Stimulated activated CD8-positive, alpha-beta memory T cell treated with anti-CD3 and anti-CD28 coated beads, Interleukin-4, amount 100 ng/mL, for 24 hours (primary cell): Measurements from ENCODE around the gene CCDC136.

Experiments used
- DNase-seq: peaks from one replicate; pipeline ENCODE4 v3.0.0-alpha.2; 2020; ENCODE audit warnings: low read depth

CCDC136 gene

DNA sequence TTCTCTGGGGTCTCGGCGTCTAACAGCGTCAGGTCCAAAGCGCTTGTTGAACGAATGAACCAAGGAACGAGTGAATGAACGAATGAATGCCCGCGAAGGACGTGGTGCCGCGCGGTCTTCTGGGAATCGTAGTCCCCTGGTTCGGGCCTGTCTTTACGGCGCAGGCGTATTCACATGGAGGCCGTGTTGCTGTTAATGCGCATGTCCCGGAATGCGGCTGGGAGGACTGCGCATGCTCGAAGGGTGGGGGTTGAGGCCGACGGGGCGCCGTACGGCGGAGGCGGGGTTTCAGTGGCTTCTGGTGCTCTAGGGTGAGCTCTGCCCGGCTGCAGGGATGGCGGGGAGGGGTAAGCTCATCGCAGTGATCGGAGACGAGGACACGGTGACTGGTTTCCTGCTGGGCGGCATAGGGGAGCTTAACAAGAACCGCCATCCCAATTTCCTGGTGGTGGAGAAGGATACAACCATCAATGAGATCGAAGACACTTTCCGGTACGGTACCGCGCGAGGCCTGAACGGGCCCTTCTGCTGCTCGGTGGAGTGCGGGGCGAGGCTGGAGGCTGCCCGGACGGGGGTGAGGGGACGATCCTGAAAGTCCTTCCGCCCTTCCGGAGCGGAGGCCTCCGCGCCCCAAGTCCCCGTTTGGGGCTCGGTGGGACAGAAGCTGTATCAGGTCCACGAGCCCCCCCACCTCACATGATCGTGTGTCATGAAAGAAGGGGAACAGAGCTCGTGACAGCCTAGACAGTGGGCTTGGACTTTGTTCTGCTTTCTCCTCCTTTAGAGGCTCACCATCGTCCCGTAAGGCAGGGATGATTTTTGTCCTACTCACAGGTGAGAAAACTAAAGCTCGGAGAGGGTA, 71.0 kb downstream of the CCDC136 start, which contains the start of gene ATP6V1F:
Gene ATP6V1F (plus strand): TSS at position 286 of the 862 bp plus-strand sequence. CDS start 49 bp downstream, at position 335.
- DNase-seq, result peak; percentile 98

DNA sequence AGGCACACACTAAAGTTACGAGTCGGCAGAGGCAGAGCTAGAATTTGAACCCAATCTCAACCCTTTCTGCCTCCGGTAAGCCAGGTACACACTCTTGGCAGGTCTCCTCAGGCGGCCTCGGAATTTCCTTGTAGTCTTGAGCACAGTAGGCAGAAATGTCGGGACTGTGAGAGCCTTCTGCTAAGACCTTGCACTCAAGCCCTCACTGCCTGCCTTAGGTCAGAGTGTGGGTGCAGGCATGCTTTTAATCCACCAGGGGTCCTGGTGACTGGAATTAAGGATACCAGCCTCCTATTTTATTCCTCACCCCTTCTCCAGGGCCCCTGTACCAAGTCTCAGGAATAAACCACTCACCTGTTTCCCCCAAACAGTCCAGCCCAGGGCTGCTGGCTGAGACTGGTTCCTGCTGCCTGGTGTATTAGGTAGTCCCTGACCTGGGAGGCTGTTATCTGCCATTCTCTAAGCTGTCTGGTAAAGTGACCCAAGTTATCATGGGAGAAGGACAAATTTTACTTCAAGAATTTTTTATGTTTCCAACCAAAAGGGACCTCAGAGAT, 71.7 kb downstream of the CCDC136 start:
- DNase-seq, result peak; percentile 16

DNA sequence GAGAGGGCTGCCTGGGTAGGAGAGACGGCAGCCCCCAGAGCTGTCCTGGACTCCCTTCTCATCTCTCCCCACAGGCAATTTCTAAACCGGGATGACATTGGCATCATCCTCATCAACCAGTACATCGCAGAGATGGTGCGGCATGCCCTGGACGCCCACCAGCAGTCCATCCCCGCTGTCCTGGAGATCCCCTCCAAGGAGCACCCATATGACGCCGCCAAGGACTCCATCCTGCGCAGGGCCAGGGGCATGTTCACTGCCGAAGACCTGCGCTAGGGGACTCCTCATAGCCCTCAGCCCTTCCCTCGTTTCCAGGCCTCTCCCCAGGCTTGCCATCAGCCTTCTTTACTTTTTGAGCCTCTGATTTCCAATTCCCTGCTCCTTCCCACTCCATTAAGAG, 73.5 kb downstream of the CCDC136 start:
- no peak for DNase-seq

DNA sequence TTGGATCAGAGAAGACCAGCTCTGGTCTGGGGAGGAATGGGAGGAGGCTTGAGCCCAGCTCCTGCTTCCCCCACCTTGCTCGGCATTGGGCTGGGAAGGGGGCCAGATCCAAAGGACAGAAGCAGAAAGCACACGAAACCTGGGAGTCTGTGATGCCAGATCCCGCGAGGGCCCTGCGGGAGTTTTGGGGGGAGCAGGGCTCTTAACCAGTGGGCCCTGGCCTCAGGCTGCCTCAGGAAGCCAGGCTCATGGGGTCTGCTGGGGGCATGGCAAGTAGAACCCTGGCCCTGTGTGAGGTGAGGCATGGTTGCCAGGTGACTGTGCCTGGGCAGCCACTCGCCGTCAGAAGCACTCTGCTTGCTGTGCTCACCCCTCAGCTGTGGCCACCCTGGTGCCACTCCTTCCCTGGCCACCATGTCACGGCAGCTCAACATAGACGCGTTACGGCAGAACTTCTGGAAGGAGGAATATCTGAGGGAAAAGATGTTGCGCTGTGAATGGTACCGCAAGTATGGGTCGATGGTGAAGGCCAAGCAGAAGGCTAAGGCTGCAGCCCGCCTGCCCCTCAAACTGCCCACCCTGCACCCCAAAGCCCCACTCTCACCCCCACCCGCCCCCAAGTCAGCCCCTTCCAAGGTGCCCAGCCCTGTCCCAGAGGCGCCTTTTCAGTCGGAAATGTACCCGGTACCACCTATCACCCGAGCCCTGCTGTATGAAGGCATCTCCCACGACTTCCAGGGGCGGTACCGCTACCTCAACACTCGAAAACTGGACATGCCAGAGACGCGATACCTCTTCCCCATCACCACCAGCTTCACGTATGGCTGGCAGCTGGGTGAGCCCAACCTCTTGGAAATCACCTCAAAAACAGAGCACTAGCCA, 74.5 kb downstream of the CCDC136 start:
- DNase-seq, result no peak

DNA sequence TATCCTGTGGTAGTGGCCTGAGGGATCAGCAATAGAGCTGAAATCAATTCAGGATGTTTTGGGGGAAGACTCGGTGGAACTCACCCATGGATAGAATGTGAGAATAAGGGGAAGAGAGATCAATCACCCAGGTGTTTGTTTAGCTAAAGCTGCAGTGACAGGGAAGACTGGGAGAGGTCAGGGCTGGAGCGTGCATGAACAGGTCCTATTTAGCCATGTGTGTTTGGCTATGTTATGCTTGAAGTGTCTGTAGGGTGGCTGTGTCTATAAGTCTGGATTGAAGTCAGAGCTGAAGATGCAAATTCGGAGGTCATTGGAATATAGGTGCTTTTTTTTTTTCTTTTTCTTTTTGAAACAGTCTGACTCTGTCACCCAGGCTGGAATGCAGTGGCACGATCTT, 75.5 kb downstream of the CCDC136 start:
- no peak for DNase-seq

DNA sequence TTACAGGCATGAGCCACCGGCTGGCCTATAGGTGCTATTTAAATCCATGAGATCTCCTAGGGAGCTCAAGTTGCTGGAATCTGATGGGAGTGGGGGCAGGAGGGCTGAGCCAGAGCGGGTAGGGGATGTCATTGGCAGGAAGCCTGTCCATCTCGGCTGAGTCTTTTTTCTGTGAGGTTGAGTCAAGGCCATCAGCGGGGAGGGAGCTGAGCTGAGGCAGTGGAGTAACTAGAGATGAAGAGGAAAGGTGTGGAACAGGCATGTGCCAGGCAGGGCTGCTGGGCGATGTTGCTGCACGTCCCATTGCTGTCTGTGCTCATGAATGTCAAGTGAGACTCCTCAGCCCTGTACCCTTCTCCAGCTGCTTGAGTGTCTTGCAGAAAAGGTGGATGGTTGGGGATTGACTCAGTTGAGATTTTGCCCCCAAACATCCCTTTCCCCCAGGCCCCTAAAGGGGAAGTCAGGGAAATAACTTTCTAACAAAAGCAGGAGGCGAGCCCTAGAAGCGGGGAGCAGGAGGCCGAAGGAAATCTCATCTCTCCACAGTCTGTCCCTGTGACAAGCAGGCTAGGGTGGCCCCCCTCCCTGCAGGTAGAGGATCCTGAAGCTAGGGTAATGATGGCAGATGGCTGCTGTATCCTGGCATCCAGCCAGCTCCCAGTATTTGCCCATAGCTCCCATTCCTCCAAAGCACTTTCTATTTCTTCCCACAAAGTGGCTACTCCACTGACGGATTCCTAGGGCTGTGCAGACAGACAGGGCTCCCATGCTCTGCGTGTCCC, 76.3 kb downstream of the CCDC136 start:
- no peak for DNase-seq

DNA sequence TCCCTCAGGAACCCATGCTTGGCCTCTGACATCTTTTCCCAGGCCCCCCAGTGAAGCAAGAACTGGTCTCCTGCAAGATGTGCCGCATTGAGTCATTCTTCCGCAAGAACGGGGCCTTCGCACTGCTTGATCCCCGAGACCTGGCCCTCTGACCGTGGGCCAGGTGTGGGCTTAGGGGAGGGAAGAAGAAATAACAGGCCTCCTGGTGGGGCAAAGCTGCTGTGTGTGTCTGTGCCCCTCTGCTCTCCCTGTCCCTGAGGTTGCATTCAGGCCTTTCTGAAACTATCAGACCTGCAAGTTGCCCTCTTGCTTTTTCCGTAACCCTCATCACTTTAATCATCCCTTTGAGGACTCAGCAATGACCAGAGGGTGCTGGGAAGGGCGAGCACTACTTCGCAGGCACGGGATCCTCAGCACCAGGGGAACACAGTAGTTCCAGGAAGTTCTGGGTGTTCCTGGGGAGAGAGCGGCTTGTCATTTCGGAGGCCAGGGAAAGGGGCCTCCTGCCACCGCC, 76.9 kb downstream of the CCDC136 start:
- DNase-seq, result no peak

DNA sequence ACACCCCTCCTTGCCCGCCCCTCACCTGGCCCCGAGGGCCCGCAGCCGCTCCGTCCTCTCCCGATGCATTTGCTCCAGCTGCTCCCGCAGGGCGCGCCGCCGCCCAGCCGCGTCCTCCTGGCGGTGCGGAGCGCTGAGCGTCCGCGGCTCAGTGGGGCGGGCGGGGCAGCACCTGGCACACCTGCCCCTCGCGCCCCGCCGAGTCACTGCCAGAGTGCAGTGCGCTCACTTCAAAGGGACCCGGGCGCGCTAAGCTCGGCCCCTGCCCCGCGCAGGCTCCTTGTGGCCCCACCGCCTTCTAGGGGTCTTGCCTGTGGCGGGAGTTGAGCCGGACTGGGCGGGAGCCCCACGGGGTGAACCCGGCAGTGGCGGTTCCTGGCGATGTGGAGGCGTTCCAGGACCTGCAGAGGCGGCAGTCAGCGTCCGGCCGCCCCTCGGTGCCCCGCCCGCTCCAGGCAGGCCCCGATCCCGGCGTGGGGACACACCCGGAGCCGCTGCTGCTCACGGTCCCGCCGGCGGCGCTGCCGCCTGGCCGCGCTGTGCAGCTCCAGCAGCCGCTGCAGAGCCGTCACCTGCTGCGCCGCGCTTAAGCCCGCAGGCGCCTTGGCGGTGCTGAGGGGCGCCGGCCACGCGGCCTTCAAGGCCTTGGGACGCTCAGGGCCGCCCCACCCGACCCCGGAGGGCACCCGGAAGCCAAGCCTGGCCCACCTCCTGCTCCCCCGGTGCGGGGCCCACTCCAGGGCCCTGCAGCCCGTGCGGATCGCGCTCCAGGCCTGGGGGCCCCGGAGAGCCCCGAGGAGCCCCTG, 77.6 kb downstream of the CCDC136 start:
- DNase-seq, result peak; percentile 28

DNA sequence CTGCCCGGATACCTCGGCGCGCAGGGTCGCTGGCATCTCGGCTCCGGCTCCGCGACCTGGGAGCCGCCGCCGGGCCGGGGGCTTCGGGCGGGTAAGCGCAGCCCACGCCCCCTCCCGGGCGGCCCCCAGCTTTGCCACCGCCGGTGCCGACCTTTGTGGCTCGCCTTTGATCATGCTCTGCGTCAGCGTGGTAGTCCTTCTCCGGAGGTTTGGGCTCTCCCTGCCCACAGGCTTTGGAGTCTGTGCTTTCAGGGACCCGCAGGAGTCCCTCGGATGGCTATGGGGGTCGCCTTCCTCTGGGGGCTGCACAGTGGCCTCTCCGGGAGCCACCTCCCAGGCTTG, 78.1 kb downstream of the CCDC136 start:
- no peak for DNase-seq

DNA sequence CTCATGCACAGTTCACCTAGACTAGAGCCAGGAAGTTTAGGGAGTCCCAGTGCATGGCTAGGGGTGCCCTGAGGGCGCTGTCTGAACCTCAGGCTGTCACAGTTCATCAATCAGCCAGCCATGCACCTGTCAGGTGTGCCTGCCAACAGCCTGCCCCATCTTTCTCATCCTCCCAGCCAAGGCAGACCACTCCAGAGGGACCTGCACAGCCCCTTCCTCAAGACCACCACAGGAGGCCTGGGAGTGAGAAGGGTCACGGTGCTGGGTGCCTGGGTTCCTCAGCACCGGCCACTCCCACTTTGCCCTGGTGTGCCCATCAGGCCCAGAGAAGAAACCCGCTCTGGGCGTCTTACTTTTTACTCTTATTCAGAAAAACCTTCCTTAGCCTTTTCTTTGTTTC, 79.3 kb downstream of the CCDC136 start:
- DNase-seq, result no peak
